ENCODE data around the gene LRBA. TPM values are rescaled to one million over a fixed set of nuclear protein-coding genes. Genes with fewer than 3 reads are reported as not detected.
"Not testable (repeated sequence)": the region's sequence is repeated elsewhere in the genome, so short reads cannot be mapped to it uniquely, and the experiment has no call there.

LRBA gene
- total and polyA plus RNA-seq, 2 donors (not counting 1 experiment from before 2014, with no cell fraction given), result 16.4 to 36.7 TPM

- H2AFZ ChIP-seq (ENCODE audit: low read length), result no peak overlapping the region
These were observed 91.1 kb downstream of the LRBA start for GRCh38 chr4:150923945-150924344.

GRCh38 chr4:150921486-150921885, 93.6 kb downstream of the LRBA start:
- H3K4me2 ChIP-seq (ENCODE audit: extremely low read depth, insufficient read depth, low read length); H3K9me3 ChIP-seq (ENCODE audit: control insufficient read depth, insufficient read depth, low read depth, low read length); H3K79me2 ChIP-seq (ENCODE audit: control insufficient read depth, insufficient read depth, low read length); H2AFZ ChIP-seq (ENCODE audit: low read length); H3K27me3 ChIP-seq (ENCODE audit: control insufficient read depth, insufficient read depth, low read length); H4K20me1 ChIP-seq (ENCODE audit: control insufficient read depth, extremely low read depth, insufficient read depth, low read length); H3K4me3 ChIP-seq (replicated peaks in 1 of 4; ENCODE audit: control extremely low read depth in 1 of 4, insufficient read depth in 1 of 4, low read depth in 3 of 4, low read length in 4 of 4); H3K4me1 ChIP-seq (ENCODE audit: control insufficient read depth, extremely low read depth, insufficient read depth, low read length); DNase-seq (ENCODE audit: low read depth in 2 of 2); H3K9ac ChIP-seq (ENCODE audit: insufficient read depth, low read length); H3K36me3 ChIP-seq (ENCODE audit: control insufficient read depth, insufficient read depth, low read length); H3K27ac ChIP-seq (ENCODE audit: insufficient read depth, low read length): not testable (repeated sequence)

More at GRCh38 chr4:150923945-150924344, 91.1 kb downstream of the LRBA start:
- no peaks in the 10 kb centered on the region for H4K20me1 ChIP-seq (ENCODE audit: control insufficient read depth, extremely low read depth, insufficient read depth, low read length)
- H3K27ac ChIP-seq (ENCODE audit: insufficient read depth, low read length), result no peak overlapping the region
- H3K79me2 ChIP-seq (ENCODE audit: control insufficient read depth, insufficient read depth, low read length), result no peaks in the 10 kb centered on the region
- no peaks in the 10 kb centered on the region for H3K9me3 ChIP-seq (ENCODE audit: control insufficient read depth, insufficient read depth, low read depth, low read length)
- no peaks in the 10 kb centered on the region for H3K4me1 ChIP-seq (ENCODE audit: control insufficient read depth, extremely low read depth, insufficient read depth, low read length)
- DNase-seq (ENCODE audit: low read depth in 2 of 2), result no peak
- TF ChIP-seq CTCF (conservative IDR thresholded peaks at IDR 0.05 in 1 of 2, IDR thresholded peaks at IDR 0.05 in 1 of 2; ENCODE audit: low read depth in 1 of 2, low read length in 2 of 2) (no peak), EZH2 (IDR thresholded peaks at IDR 0.05; ENCODE audit: low read length, missing control alignments) (no peak)
- H3K4me3 ChIP-seq (replicated peaks in 1 of 4; ENCODE audit: control extremely low read depth in 1 of 4, insufficient read depth in 1 of 4, low read depth in 3 of 4, low read length in 4 of 4), result no peak overlapping the region
- H3K27me3 ChIP-seq (ENCODE audit: control insufficient read depth, insufficient read depth, low read length), result no peaks in the 10 kb centered on the region
- no peak overlapping the region for H3K4me2 ChIP-seq (ENCODE audit: extremely low read depth, insufficient read depth, low read length)
- no peak overlapping the region for H3K9ac ChIP-seq (ENCODE audit: insufficient read depth, low read length)
- H3K36me3 ChIP-seq (ENCODE audit: control insufficient read depth, insufficient read depth, low read length), result no peaks in the 10 kb centered on the region

- H3K4me1 ChIP-seq (ENCODE audit: control insufficient read depth, extremely low read depth, insufficient read depth, low read length); H3K9ac ChIP-seq (ENCODE audit: insufficient read depth, low read length); H3K9me3 ChIP-seq (ENCODE audit: control insufficient read depth, insufficient read depth, low read depth, low read length); H2AFZ ChIP-seq (ENCODE audit: low read length); H3K27me3 ChIP-seq (ENCODE audit: control insufficient read depth, insufficient read depth, low read length); H3K27ac ChIP-seq (ENCODE audit: insufficient read depth, low read length); H3K79me2 ChIP-seq (ENCODE audit: control insufficient read depth, insufficient read depth, low read length); DNase-seq (ENCODE audit: low read depth in 2 of 2); H3K4me2 ChIP-seq (ENCODE audit: extremely low read depth, insufficient read depth, low read length); H4K20me1 ChIP-seq (ENCODE audit: control insufficient read depth, extremely low read depth, insufficient read depth, low read length); H3K4me3 ChIP-seq (replicated peaks in 1 of 4; ENCODE audit: control extremely low read depth in 1 of 4, insufficient read depth in 1 of 4, low read depth in 3 of 4, low read length in 4 of 4); H3K36me3 ChIP-seq (ENCODE audit: control insufficient read depth, insufficient read depth, low read length): not testable (repeated sequence)
These were observed 96.5 kb downstream of the LRBA start for GRCh38 chr4:150918562-150918961.

- no peak overlapping the region for H3K9ac ChIP-seq (ENCODE audit: insufficient read depth, low read length)
- TF ChIP-seq CTCF (conservative IDR thresholded peaks at IDR 0.05 in 1 of 2, IDR thresholded peaks at IDR 0.05 in 1 of 2; ENCODE audit: low read depth in 1 of 2, low read length in 2 of 2) (no peak), EZH2 (IDR thresholded peaks at IDR 0.05; ENCODE audit: low read length, missing control alignments) (no peak)
- H3K79me2 ChIP-seq (ENCODE audit: control insufficient read depth, insufficient read depth, low read length), result no peaks in the 10 kb centered on the region
- no peak overlapping the region for H3K27ac ChIP-seq (ENCODE audit: insufficient read depth, low read length)
- no peak for DNase-seq (ENCODE audit: low read depth in 2 of 2)
- H3K4me1 ChIP-seq (ENCODE audit: control insufficient read depth, extremely low read depth, insufficient read depth, low read length), result no peaks in the 10 kb centered on the region
- no peaks in the 10 kb centered on the region for H3K36me3 ChIP-seq (ENCODE audit: control insufficient read depth, insufficient read depth, low read length)
- no peak overlapping the region for H3K4me2 ChIP-seq (ENCODE audit: extremely low read depth, insufficient read depth, low read length)
- no peaks in the 10 kb centered on the region for H3K27me3 ChIP-seq (ENCODE audit: control insufficient read depth, insufficient read depth, low read length)
- H4K20me1 ChIP-seq (ENCODE audit: control insufficient read depth, extremely low read depth, insufficient read depth, low read length), result no peaks in the 10 kb centered on the region
- H3K4me3 ChIP-seq (replicated peaks in 1 of 4; ENCODE audit: control extremely low read depth in 1 of 4, insufficient read depth in 1 of 4, low read depth in 3 of 4, low read length in 4 of 4), result no peak overlapping the region
- H3K9me3 ChIP-seq (ENCODE audit: control insufficient read depth, insufficient read depth, low read depth, low read length), result no peaks in the 10 kb centered on the region
- no peak overlapping the region for H2AFZ ChIP-seq (ENCODE audit: low read length)
These were observed 103.8 kb downstream of the LRBA start for GRCh38 chr4:150911326-150911725.

All from fibroblast of lung (primary cell).